C4-2B (cell line): Measurements from ENCODE around the gene DSCAML1.

Experiments used
- H3K27ac ChIP-seq: fragments of 450-650 bp; 2 replicates; pipeline ENCODE4 v1.5.1; 2017
- CTCF ChIP-seq: fragments of 450-650 bp; conservative IDR thresholded peaks from 2 replicates; pipeline ENCODE4 v1.5.1; 2017; ENCODE audit warnings: mild to moderate bottlenecking
- ZFX ChIP-seq: fragments of 450-650 bp; IDR thresholded peaks from 2 replicates; pipeline ENCODE4 v1.6.1; 2017

The DSCAML1 gene

GRCh38 chr11:117385906-117386305 is 411.1 kb downstream of the DSCAML1 start:
- no peak overlapping the region for H3K27ac ChIP-seq
- TF ChIP-seq ZFX, result no peak
- no peak for TF ChIP-seq CTCF

GRCh38 chr11:117385471-117385870 is 411.5 kb downstream of the DSCAML1 start:
- H3K27ac ChIP-seq, result no peak overlapping the region
- TF ChIP-seq CTCF (no peak), ZFX (no peak)

GRCh38 chr11:117384045-117384444 is 413.0 kb downstream of the DSCAML1 start:
- TF ChIP-seq ZFX, result no peak
- no peak for TF ChIP-seq CTCF
- H3K27ac ChIP-seq, result no peak overlapping the region

- TF ChIP-seq CTCF (no peak), ZFX (no peak)
- no peak overlapping the region for H3K27ac ChIP-seq
Observed at GRCh38 chr11:117382746-117383145, 414.3 kb downstream of the DSCAML1 start.

- no peak overlapping the region for H3K27ac ChIP-seq
- no peak for TF ChIP-seq CTCF
- no peak for TF ChIP-seq ZFX
Observed at GRCh38 chr11:117381481-117382387, 415.3 kb downstream of the DSCAML1 start.

- no peak for TF ChIP-seq CTCF
- no peak for TF ChIP-seq ZFX
Observed at GRCh38 chr11:117380676-117381075, 416.3 kb downstream of the DSCAML1 start.

GRCh38 chr11:117378976-117379865 is 417.8 kb downstream of the DSCAML1 start:
- TF ChIP-seq ZFX (no peak), CTCF (no peak)
- no peak overlapping the region for H3K27ac ChIP-seq

More at GRCh38 chr11:117380676-117381075, 416.3 kb downstream of the DSCAML1 start:
- no peak overlapping the region for H3K27ac ChIP-seq
